ENCODE data around the gene DOCK7.
A peak's percentile ranks its signal among the peaks of the same experiment; 100 is the strongest.

Gene DOCK7

GRCh38 chr1:62433861-62434617 lies 254.1 kb downstream of the DOCK7 start:
- Mint-ChIP-seq H3K27ac (peak overlapping the region; percentile 90 to 100 (median 94)), H3K27me3 (ENCODE audit: low read depth) (no peaks in the 10 kb centered on the region), H3K9me3 (no peaks in the 10 kb centered on the region), H3K36me3 (ENCODE audit: low read depth) (no peaks in the 10 kb centered on the region), H3K4me3 (peak overlapping the region; percentile 58 to 85 (median 80)), H3K4me1 (peaks cover 22% of the 10 kb centered on the region)
- peak; percentile 14 to 28 (median 19) for TF ChIP-seq CTCF (IDR thresholded peaks at IDR 0.05; ENCODE audit: unreplicated experiment in 3 of 3)

GRCh38 chr1:62429581-62429980 lies 258.6 kb downstream of the DOCK7 start:
- Mint-ChIP-seq H3K27me3 (ENCODE audit: low read depth) (no peaks in the 10 kb centered on the region), H3K36me3 (ENCODE audit: low read depth) (no peaks in the 10 kb centered on the region), H3K27ac (no peak overlapping the region), H3K4me1 (peaks cover 4% of the 10 kb centered on the region), H3K4me3 (no peak overlapping the region), H3K9me3 (no peaks in the 10 kb centered on the region)
- TF ChIP-seq CTCF (IDR thresholded peaks at IDR 0.05; ENCODE audit: unreplicated experiment in 3 of 3) = no peak

GRCh38 chr1:62428351-62428750 lies 259.8 kb downstream of the DOCK7 start:
- no peaks in the 10 kb centered on the region for H3K9me3 Mint-ChIP-seq
- H3K4me3 Mint-ChIP-seq = no peak overlapping the region
- H3K36me3 Mint-ChIP-seq (ENCODE audit: low read depth) = no peaks in the 10 kb centered on the region
- H3K27me3 Mint-ChIP-seq (ENCODE audit: low read depth) = no peaks in the 10 kb centered on the region
- H3K4me1 Mint-ChIP-seq = peaks cover 4% of the 10 kb centered on the region
- no peak for TF ChIP-seq CTCF (IDR thresholded peaks at IDR 0.05; ENCODE audit: unreplicated experiment in 3 of 3)
- H3K27ac Mint-ChIP-seq = peak overlapping the region in 1 of 3 experiments; percentile 56

- no peaks in the 10 kb centered on the region for H3K9me3 Mint-ChIP-seq
- H3K27me3 Mint-ChIP-seq (ENCODE audit: low read depth) = no peaks in the 10 kb centered on the region
- H3K36me3 Mint-ChIP-seq (ENCODE audit: low read depth) = no peaks in the 10 kb centered on the region
- TF ChIP-seq CTCF (IDR thresholded peaks at IDR 0.05; ENCODE audit: unreplicated experiment in 3 of 3) = no peak
- H3K4me1 Mint-ChIP-seq = peaks cover 4% of the 10 kb centered on the region
- H3K4me3 Mint-ChIP-seq = no peak overlapping the region
- no peak overlapping the region for H3K27ac Mint-ChIP-seq
Measured at GRCh38 chr1:62426794-62427193, 261.4 kb downstream of the DOCK7 start.

GRCh38 chr1:62426237-62426636 lies 261.9 kb downstream of the DOCK7 start:
- Mint-ChIP-seq H3K9me3 (no peaks in the 10 kb centered on the region), H3K4me1 (peaks cover 4% of the 10 kb centered on the region), H3K27ac (peak overlapping the region in 1 of 3 experiments; percentile 41), H3K36me3 (ENCODE audit: low read depth) (no peaks in the 10 kb centered on the region), H3K27me3 (ENCODE audit: low read depth) (no peaks in the 10 kb centered on the region), H3K4me3 (no peak overlapping the region)
- no peak for TF ChIP-seq CTCF (IDR thresholded peaks at IDR 0.05; ENCODE audit: unreplicated experiment in 3 of 3)

GRCh38 chr1:62425041-62425440 lies 263.1 kb downstream of the DOCK7 start:
- Mint-ChIP-seq H3K4me3 (no peak overlapping the region), H3K4me1 (peaks cover 4% of the 10 kb centered on the region), H3K27me3 (ENCODE audit: low read depth) (no peaks in the 10 kb centered on the region), H3K27ac (no peak overlapping the region), H3K36me3 (ENCODE audit: low read depth) (no peaks in the 10 kb centered on the region), H3K9me3 (no peaks in the 10 kb centered on the region)
- TF ChIP-seq CTCF (IDR thresholded peaks at IDR 0.05; ENCODE audit: unreplicated experiment in 3 of 3) = no peak

Measured in nephron (organoid).